ENCODE data around the gene KPNA1. TPM values are rescaled to one million over a fixed set of nuclear protein-coding genes. Genes with fewer than 3 reads are reported as not detected.
A peak's percentile ranks its signal among the peaks of the same experiment; 100 is the strongest.

Gene KPNA1
- polyA plus RNA-seq, 2 of the 4 experiments (the other 2 are of a cell fraction), result 48.1 to 81.8 TPM

GRCh38 chr3:122476532-122476931 lies 38.2 kb downstream of the KPNA1 start (continued):
- no peak for TF ChIP-seq BCL3 (IDR thresholded peaks at IDR 0.05)
- no peak for TF ChIP-seq FOXS1 (CRISPR knock-in tag; IDR thresholded peaks at IDR 0.05)
- TF ChIP-seq CTCF (IDR thresholded peaks at IDR 0.05), result no peak
- no peak for TF ChIP-seq PHF8 (IDR thresholded peaks at IDR 0.05; ENCODE audit: borderline replicate concordance, low read depth)

DNA sequence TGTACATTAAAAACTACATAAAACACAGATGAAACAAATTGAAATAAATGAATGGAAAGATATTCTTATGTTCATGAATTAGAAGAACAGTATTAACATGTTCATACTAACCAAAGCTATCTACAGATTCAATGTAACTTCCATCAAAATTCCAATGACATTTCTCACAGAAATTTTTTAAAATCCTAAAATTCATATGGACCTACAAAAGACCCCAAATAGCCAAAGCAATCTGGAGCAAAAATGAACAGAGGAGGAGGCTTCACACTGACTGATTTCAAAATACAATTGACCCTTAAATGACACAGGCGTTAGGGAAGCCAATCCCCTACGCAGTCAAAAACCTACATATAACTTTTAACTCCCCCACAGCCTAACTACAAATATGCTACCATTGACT lies 39.4 kb downstream of the KPNA1 start:
- Histone ChIP-seq H3K4me1 (peaks cover 8% of the 10 kb centered on the region), H3K4me3 (no peak overlapping the region), H3K9me3 (no peaks in the 10 kb centered on the region), H3K4me2 (no peak overlapping the region), H3K27ac (no peak overlapping the region)
- 91% methylated on average over 2 of the region's 2 CpGs for WGBS (ENCODE audit: missing lambda C conversion rate)
- FAIRE-seq (no peak), ATAC-seq (no peak), DNase-seq (ENCODE audit: low read depth in 1 of 2, low spot score in 1 of 2) (no peak)
- TF ChIP-seq CBX8 (IDR thresholded peaks at IDR 0.05), result no peak
- TF ChIP-seq NR3C1 (IDR thresholded peaks at IDR 0.05), result no peak
- TF ChIP-seq RARB (CRISPR knock-in tag; IDR thresholded peaks at IDR 0.05), result no peak
- POLR2A ChIA-PET, result no interaction called here
- CTCF ChIA-PET, result no interaction called here

- POLR2A ChIA-PET, result no interaction called here
These were observed 45.1 kb downstream of the KPNA1 start for GRCh38 chr3:122469659-122470058.

DNA sequence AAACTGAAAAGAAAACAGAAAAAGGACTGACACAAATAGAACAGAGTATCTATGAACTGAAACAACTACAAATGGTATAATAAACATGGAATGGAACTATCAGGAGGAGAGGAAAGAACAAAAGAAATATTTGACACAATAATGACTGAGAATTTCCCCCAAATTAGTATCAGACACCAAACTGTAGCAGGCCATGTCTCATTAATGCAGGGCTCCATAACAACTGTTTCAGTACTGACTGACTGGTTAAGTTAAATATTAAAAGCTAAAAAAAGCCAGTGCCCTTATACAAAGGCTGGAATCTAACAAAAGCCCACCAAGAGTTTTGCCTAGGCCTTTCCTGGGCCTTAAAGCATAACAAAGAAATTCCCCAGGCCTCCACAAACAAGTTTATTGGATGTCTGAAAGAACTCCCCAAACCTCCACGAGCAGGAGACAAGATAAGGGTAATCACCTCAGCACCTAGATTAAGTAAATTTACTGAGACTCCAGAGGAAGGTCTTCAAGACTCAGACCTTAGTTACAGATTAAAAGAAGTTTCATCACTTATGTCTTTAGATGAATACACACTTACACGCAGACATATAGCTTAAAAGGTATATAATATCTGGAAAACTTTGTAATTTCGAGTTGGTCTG lies 45.7 kb downstream of the KPNA1 start:
- peak overlapping the region in 1 of 2 experiments; percentile 41; a peak in 2 of 6 replicates for H3K27ac ChIP-seq
- CTCF ChIA-PET, result interaction anchor here (0.6 to 1.1 kb wide), 2 partner anchors 11 to 127 kb away, joined by 3 to 5 read pairs; no protein-coding TSS in a partner anchor
- TF ChIP-seq NPAS2 (CRISPR knock-in tag; IDR thresholded peaks at IDR 0.05; ENCODE audit: borderline replicate concordance), result no peak
- no peak for TF ChIP-seq HES2 (IDR thresholded peaks at IDR 0.05)
- TF ChIP-seq NR3C1 (IDR thresholded peaks at IDR 0.05), result no peak
- no peak for TF ChIP-seq JUN (IDR thresholded peaks at IDR 0.05)
- TF ChIP-seq CHD4 (IDR thresholded peaks at IDR 0.05; ENCODE audit: borderline replicate concordance), result no peak
- no peak for TF ChIP-seq BCL3 (IDR thresholded peaks at IDR 0.05)
- no peak for TF ChIP-seq CBX8 (IDR thresholded peaks at IDR 0.05)
- TF ChIP-seq PBX3 (IDR thresholded peaks at IDR 0.05), result no peak
- no peak for TF ChIP-seq CTCF (IDR thresholded peaks at IDR 0.05)
- TF ChIP-seq ATOH8 (CRISPR knock-in tag; IDR thresholded peaks at IDR 0.05; ENCODE audit: low read depth), result no peak
- TF ChIP-seq ZC3H11A (IDR thresholded peaks at IDR 0.05), result no peak
- TF ChIP-seq FOSB (CRISPR knock-in tag; IDR thresholded peaks at IDR 0.05), result no peak
- no peak for TF ChIP-seq MAZ (IDR thresholded peaks at IDR 0.05; ENCODE audit: borderline replicate concordance, low read depth, low read length)
- ATAC-seq (no peak), FAIRE-seq (no peak), DNase-seq (ENCODE audit: low read depth in 1 of 2, low spot score in 1 of 2) (no peak)
- 17% methylated on average over 3 of the region's 3 CpGs for WGBS (ENCODE audit: missing lambda C conversion rate)
- POLR2A ChIA-PET, result no interaction called here
- H3K4me1 ChIP-seq, result peaks cover 26% of the 10 kb centered on the region
- peak overlapping the region; percentile 54 for H3K4me2 ChIP-seq
- H3K9me3 ChIP-seq, result no peaks in the 10 kb centered on the region
- H3K4me3 ChIP-seq, result no peak overlapping the region

More at GRCh38 chr3:122469659-122470058, 45.1 kb downstream of the KPNA1 start:
- TF ChIP-seq HDAC2 (IDR thresholded peaks at IDR 0.05) (no peak), MAZ (IDR thresholded peaks at IDR 0.05; ENCODE audit: borderline replicate concordance, low read depth, low read length) (no peak)
- H3K27ac ChIP-seq, result peak overlapping the region in 1 of 2 experiments; percentile 41; a peak in 2 of 6 replicates
- peak overlapping the region; percentile 54 for H3K4me2 ChIP-seq
- DNase-seq (ENCODE audit: low read depth in 1 of 2, low spot score in 1 of 2), result no peak
- no peak overlapping the region for H3K4me3 ChIP-seq
- no peak for FAIRE-seq
- 43% methylated on average over 1 of the region's 1 CpG for WGBS (ENCODE audit: missing lambda C conversion rate)
- no peaks in the 10 kb centered on the region for H3K9me3 ChIP-seq
- CTCF ChIA-PET, result interaction anchor here (0.7 kb wide), 1 partner anchor 9 kb away, joined by 3 read pairs; no protein-coding TSS in a partner anchor
- ATAC-seq, result no peak
- peaks cover 26% of the 10 kb centered on the region for H3K4me1 ChIP-seq
